CD14-positive monocyte (primary cell): ENCODE measurements around the gene UBE2E2. TPM values are rescaled to one million over a fixed set of nuclear protein-coding genes. Genes with fewer than 3 reads are reported as not detected.

ENCODE experiments used
- DNase-seq, 3 donors: peaks; one replicate each; pipeline ENCODE4 v3.0.0-alpha.2; 2011 to 2022
- H2AFZ ChIP-seq: 2 replicates; pipeline ENCODE4 v1.6.0; 2012; ENCODE audit warnings: mild to moderate bottlenecking, low read depth, low read length, inconsistent platforms; ENCODE audit not compliant: insufficient read depth, poor library complexity, severe bottlenecking
- H3K27ac ChIP-seq, 2 donors: 1 replicate in 1 of 2; 2 replicates in 1 of 2; pipeline ENCODE4 v1.5.1; 2012 to 2013; ENCODE audit warnings: low read length in 2 of 2, control low read depth in 1 of 2, inconsistent platforms in 1 of 2, low read depth in 1 of 2, mild to moderate bottlenecking in 1 of 2
- H3K27me3 ChIP-seq, 2 donors: one replicate each; pipeline versions ENCODE4 v1.6.0 to v1.6.1; 2011 to 2013; ENCODE audit warnings: low read length in 2 of 2; ENCODE audit not compliant: control insufficient read depth in 2 of 2, insufficient read depth in 2 of 2
- H3K36me3 ChIP-seq, 2 donors: replicated peaks in 1 of 2; 1 replicate in 1 of 2; 2 replicates in 1 of 2; pipeline versions ENCODE4 v1.5.1 to v1.6.1; 2012 to 2013; ENCODE audit warnings: low read length in 2 of 2, control low read depth in 1 of 2, inconsistent platforms in 1 of 2, mild to moderate bottlenecking in 1 of 2; ENCODE audit not compliant: insufficient read depth in 2 of 2, control insufficient read depth in 1 of 2
- H3K4me1 ChIP-seq, 2 donors: 1 replicate in 1 of 2; 2 replicates in 1 of 2; pipeline versions ENCODE4 v1.5.1 to v1.6.1; 2012 to 2013; ENCODE audit warnings: low read length in 2 of 2, control low read depth in 1 of 2, inconsistent platforms in 1 of 2, mild to moderate bottlenecking in 1 of 2, moderate library complexity in 1 of 2; ENCODE audit not compliant: insufficient read depth in 2 of 2, control insufficient read depth in 1 of 2
- H3K4me2 ChIP-seq: replicated peaks from 2 replicates; pipeline ENCODE3; 2012; ENCODE audit warnings: low read length, moderate library complexity, mild to moderate bottlenecking; ENCODE audit not compliant: poor library complexity, severe bottlenecking; ENCODE audit errors: extremely low read depth
- H3K4me3 ChIP-seq, 3 experiments: fragments of 200-600 bp in 1 of 3; sonication (generic) in 1 of 3; replicated peaks in 1 of 3; 1 replicate in 2 of 3; 2 replicates in 1 of 3; pipeline ENCODE4 v1.5.1; 2011 to 2013; ENCODE audit warnings: low read length in 3 of 3, mild to moderate bottlenecking in 3 of 3, control low read depth in 2 of 3, low read depth in 2 of 3, inconsistent platforms in 1 of 3, moderate library complexity in 1 of 3
- H3K79me2 ChIP-seq: 2 replicates; pipeline ENCODE4 v1.6.0; 2012; ENCODE audit warnings: mild to moderate bottlenecking, control low read depth, inconsistent platforms, low read length, moderate library complexity; ENCODE audit not compliant: insufficient read depth
- H3K9ac ChIP-seq: 2 replicates; pipeline ENCODE4 v1.6.0; 2017; ENCODE audit warnings: low read length, mild to moderate bottlenecking; ENCODE audit not compliant: insufficient read depth, poor library complexity, severe bottlenecking
- H3K9me3 ChIP-seq, 2 donors: replicated peaks in 1 of 2; 1 replicate in 1 of 2; 2 replicates in 1 of 2; pipeline versions ENCODE4 v1.5.1 to v1.6.1; 2012 to 2013; ENCODE audit warnings: low read length in 2 of 2, control low read depth in 1 of 2; ENCODE audit not compliant: control insufficient read depth in 1 of 2, insufficient read depth in 1 of 2
- H4K20me1 ChIP-seq: 2 replicates; pipeline ENCODE4 v1.6.0; 2012; ENCODE audit warnings: mild to moderate bottlenecking, low read length, control low read depth, moderate library complexity; ENCODE audit not compliant: insufficient read depth
- H3K27ac Mint-ChIP-seq, 7 donors: one replicate each; pipeline ENCODE4 v1.8.0; 2020; ENCODE audit warnings: mild to moderate bottlenecking in 7 of 7, mixed read lengths in 7 of 7, moderate library complexity in 6 of 7, inconsistent platforms in 2 of 7
- H3K27me3 Mint-ChIP-seq, 3 donors: one replicate each; pipeline ENCODE4 v1.8.0; 2021 to 2022; ENCODE audit warnings: low read depth in 3 of 3, mild to moderate bottlenecking in 3 of 3, mixed read lengths in 3 of 3, moderate library complexity in 3 of 3, inconsistent platforms in 1 of 3
- H3K36me3 Mint-ChIP-seq, 2 donors: one replicate each; pipeline ENCODE4 v1.8.0; 2020; ENCODE audit warnings: mixed read lengths in 2 of 2, inconsistent platforms in 1 of 2, mild to moderate bottlenecking in 1 of 2
- H3K4me1 Mint-ChIP-seq: one replicate; pipeline ENCODE4 v1.8.0; 2020; ENCODE audit warnings: mild to moderate bottlenecking, mixed read lengths
- H3K4me3 Mint-ChIP-seq, 2 donors: one replicate each; pipeline ENCODE4 v1.8.0; 2020; ENCODE audit warnings: mild to moderate bottlenecking in 2 of 2, mixed read lengths in 2 of 2, moderate library complexity in 1 of 2
- H3K9me3 Mint-ChIP-seq, 7 donors: one replicate each; pipeline ENCODE4 v1.8.0; 2020 to 2022; ENCODE audit warnings: mixed read lengths in 7 of 7, mild to moderate bottlenecking in 6 of 7, moderate library complexity in 6 of 7, inconsistent platforms in 2 of 7
- WGBS: methylation state at CpG from one replicate; pipeline ENCODE4 v1.1.5; 2013; ENCODE audit warnings: missing lambda C conversion rate; ENCODE audit not compliant: insufficient coverage; 5-methylcytosine and 5-hydroxymethylcytosine counted together
- intact Hi-C, 2 donors: fragments of 100-400 bp; cut with micrococcal nuclease; formaldehyde crosslinking; loops; one replicate each; pipeline versions ENCODE4 v1.15.0 to v1.15.1; 2023
- polyA plus RNA-seq, 3 donors: library from polyadenylated mRNA; depleted of rRNA in 1 of 3; unstranded in 2 of 3; stranded (reverse) in 1 of 3; fragments of 300-500 nt in 2 of 3; fragments of >200 nt in 1 of 3; fragmentation: Illumina TruSeq in 2 of 3; gene quantifications; 1 replicate in 2 of 3; 2 replicates in 1 of 3; pipeline ENCODE4 v1.2.3, GENCODE V29; 2012 to 2021
- TF ChIP-seq, protein P1 (sequence below): fragments of 200-600 bp; IDR thresholded peaks from one replicate; pipeline ENCODE4 v1.8.0; 2022; ENCODE audit warnings: antibody characterized with exemption, mild to moderate bottlenecking

The UBE2E2 gene
- polyA plus RNA-seq, 3 donors, result 25.8 to 78.0 (median 66.3) TPM

DNA sequence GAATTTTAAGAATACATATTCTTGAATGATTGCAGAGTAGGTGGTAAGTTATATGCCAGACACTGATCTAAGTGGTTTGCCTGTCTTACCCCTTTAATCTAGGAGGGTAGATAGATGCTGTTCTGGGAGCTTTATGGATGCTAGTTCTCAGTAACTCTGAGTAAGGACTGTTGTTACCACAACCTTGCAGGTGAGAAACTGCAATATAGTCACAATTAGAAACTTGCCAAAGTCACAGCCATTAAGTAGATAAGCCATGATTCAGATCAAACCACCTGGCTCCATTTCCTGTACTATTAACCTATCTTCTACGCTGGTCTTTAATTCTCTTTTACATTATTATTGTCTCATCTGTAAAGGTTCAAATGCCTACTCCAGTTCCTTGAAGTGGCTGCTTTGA lies 46.8 kb downstream of the UBE2E2 start:
- no peak overlapping the region for H3K4me3 ChIP-seq
- peaks cover 15% of the 10 kb centered on the region for H3K4me1 Mint-ChIP-seq
- H3K36me3 Mint-ChIP-seq, result no peaks in the 10 kb centered on the region
- H3K27ac Mint-ChIP-seq, result no peak overlapping the region
- no CpG with 5 or more reads among the region's 1 CpG for WGBS
- no peaks in the 10 kb centered on the region for H3K36me3 ChIP-seq
- no peak overlapping the region for H2AFZ ChIP-seq
- H3K4me2 ChIP-seq, result no peak overlapping the region
- no peak overlapping the region for H3K9ac ChIP-seq
- intact Hi-C loops, result no loop called here
- no peaks in the 10 kb centered on the region for H3K27me3 Mint-ChIP-seq
- H3K79me2 ChIP-seq, result peaks cover 31% of the 10 kb centered on the region
- H3K27me3 ChIP-seq, result no peaks in the 10 kb centered on the region
- H3K27ac ChIP-seq, result no peak overlapping the region
- peaks cover 0 to 3% (median 0%) of the 10 kb centered on the region in 7 donors for H3K9me3 Mint-ChIP-seq
- peaks cover 39% of the 10 kb centered on the region for H4K20me1 ChIP-seq
- peaks cover 10 to 11% of the 10 kb centered on the region in 2 donors for H3K4me1 ChIP-seq
- DNase-seq, result no peak
- no peaks in the 10 kb centered on the region for H3K9me3 ChIP-seq
- TF ChIP-seq, protein P1, sequence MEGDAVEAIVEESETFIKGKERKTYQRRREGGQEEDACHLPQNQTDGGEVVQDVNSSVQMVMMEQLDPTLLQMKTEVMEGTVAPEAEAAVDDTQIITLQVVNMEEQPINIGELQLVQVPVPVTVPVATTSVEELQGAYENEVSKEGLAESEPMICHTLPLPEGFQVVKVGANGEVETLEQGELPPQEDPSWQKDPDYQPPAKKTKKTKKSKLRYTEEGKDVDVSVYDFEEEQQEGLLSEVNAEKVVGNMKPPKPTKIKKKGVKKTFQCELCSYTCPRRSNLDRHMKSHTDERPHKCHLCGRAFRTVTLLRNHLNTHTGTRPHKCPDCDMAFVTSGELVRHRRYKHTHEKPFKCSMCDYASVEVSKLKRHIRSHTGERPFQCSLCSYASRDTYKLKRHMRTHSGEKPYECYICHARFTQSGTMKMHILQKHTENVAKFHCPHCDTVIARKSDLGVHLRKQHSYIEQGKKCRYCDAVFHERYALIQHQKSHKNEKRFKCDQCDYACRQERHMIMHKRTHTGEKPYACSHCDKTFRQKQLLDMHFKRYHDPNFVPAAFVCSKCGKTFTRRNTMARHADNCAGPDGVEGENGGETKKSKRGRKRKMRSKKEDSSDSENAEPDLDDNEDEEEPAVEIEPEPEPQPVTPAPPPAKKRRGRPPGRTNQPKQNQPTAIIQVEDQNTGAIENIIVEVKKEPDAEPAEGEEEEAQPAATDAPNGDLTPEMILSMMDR, result no peak
- no peak overlapping the region for H3K4me3 Mint-ChIP-seq

DNA sequence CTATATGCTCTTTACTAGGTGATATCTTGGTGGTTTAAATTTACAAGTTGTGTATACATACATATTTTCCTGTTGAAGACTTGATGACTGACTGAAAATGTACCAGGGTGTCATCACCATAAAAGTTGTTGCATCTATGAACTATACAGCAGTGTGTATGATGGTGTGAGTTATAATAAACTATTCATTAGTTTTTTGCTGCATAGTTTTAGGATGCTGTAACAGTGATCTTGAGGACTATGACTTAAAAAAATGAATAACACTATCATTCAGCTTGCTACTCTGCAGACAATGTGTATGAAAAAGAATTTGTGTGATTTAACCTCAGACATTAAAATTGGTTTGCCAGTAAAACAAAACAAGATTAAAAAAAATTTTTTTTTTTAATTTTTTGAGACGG lies 49.0 kb downstream of the UBE2E2 start:
- Mint-ChIP-seq H3K9me3 (peaks cover 0 to 5% (median 0%) of the 10 kb centered on the region in 7 donors), H3K4me1 (peaks cover 30% of the 10 kb centered on the region), H3K4me3 (no peak overlapping the region), H3K27ac (no peak overlapping the region), H3K36me3 (no peaks in the 10 kb centered on the region), H3K27me3 (no peaks in the 10 kb centered on the region)
- WGBS, result 100% methylated on average over 1 of the region's 1 CpG
- H3K36me3 ChIP-seq, result no peaks in the 10 kb centered on the region
- H3K4me2 ChIP-seq, result no peak overlapping the region
- peaks cover 24 to 25% of the 10 kb centered on the region in 2 donors for H3K4me1 ChIP-seq
- no peaks in the 10 kb centered on the region for H3K9me3 ChIP-seq
- H3K4me3 ChIP-seq, result no peak overlapping the region
- no peak for DNase-seq
- H3K27ac ChIP-seq, result no peak overlapping the region
- intact Hi-C loops, result no loop called here
- H4K20me1 ChIP-seq, result peaks cover 27% of the 10 kb centered on the region
- TF ChIP-seq, protein P1, result no peak
- H3K79me2 ChIP-seq, result peaks cover 31% of the 10 kb centered on the region
- no peaks in the 10 kb centered on the region for H3K27me3 ChIP-seq
- H3K9ac ChIP-seq, result no peak overlapping the region
- H2AFZ ChIP-seq, result no peak overlapping the region
